ENCODE measurements around the gene PHYHD1.

GRCh38 chr9:128901822-128902221 lies 19.0 kb upstream of the PHYHD1 start:
- no peak for TF ChIP-seq EZH2 (IDR thresholded peaks at IDR 0.05; ENCODE audit: borderline replicate concordance, insufficient read depth, low read depth, low read length, poor library complexity, severe bottlenecking)
- TF ChIP-seq CTCF (IDR thresholded peaks at IDR 0.05): no peak

Measured in B cell (primary cell).